NT2/D1 (cell line): ENCODE measurements around the gene FNDC7.
"Not testable (repeated sequence)": the region's sequence is repeated elsewhere in the genome, so short reads cannot be mapped to it uniquely, and the experiment has no call there.

Source experiments
- YY1 ChIP-seq: IDR thresholded peaks from 2 replicates; pipeline ENCODE4 v1.6.1; 2011; ENCODE audit not compliant: insufficient read length, insufficient read depth
- ZNF274 ChIP-seq: IDR thresholded peaks from 2 replicates; pipeline ENCODE4 v1.6.1; 2011; ENCODE audit warnings: mild to moderate bottlenecking, low read depth, low read length

DNA sequence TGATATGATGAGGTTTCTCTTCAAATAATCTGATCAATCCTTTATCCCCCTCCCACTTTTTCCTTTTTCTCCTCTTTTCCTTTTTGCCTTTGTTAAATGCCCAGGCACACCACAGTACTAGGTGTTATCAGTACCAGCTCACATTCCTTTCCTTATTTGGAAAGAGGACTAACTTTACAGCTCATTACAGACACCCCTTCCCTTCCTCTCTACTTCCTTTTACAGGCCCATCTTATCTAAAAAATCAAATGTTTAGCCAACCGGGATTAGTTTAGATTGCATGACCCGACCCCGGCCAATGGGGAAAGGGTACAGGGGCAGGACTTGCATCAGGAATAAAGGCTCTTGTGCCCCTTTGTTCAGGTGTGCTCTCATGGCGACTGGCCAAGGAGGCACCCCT lies 31.0 kb upstream of the FNDC7 start:
- not testable (repeated sequence) for TF ChIP-seq ZNF274, YY1
